Bone marrow (tissue), 2 donors: ENCODE results near the gene MSLN.

ENCODE experiments used
- DNase-seq, 2 donors: peaks; one replicate each; lab custom pipeline; 2025; lab: John Stamatoyannopoulos, UW

MSLN gene

GRCh38 chr16:793414-793813, 32.9 kb downstream of the MSLN start:
- no peak for DNase-seq

DNA sequence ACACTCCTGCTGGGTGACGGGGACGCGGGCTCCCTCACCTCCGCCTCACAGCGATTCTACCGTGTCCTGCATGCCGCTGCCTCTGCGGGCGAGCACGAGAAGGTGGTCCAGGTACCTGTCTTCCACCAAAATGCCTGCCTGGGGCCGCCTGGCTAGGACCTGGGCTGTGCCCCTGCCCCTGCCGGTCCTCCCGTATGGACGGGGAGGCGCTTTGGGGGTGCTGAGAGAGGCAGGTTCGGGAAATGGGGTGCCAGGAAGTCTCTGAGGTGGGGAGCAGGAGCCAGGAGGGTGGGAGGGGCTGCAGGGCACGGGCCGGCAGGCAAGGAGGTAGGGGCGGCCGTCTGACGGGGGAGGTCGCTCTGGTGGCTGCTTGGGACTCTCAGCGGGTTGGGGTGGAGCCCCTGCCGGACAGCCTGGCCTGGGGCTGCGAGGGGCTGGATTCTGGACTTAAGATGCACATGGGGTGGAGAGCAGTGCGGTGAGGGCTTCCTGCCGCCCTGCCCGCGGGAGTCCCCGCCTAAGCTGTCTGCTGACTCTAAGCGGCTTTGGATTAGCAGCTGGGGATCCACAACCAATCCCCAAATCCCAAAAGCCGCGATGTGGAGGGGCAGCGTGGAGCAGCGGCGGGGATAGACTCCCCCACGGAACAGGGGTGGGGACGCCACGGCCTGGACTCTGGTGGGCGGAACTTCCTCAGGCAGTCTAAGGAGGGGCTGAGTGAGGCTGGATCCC, 33.7 kb downstream of the MSLN start:
- DNase-seq, result no peak

DNA sequence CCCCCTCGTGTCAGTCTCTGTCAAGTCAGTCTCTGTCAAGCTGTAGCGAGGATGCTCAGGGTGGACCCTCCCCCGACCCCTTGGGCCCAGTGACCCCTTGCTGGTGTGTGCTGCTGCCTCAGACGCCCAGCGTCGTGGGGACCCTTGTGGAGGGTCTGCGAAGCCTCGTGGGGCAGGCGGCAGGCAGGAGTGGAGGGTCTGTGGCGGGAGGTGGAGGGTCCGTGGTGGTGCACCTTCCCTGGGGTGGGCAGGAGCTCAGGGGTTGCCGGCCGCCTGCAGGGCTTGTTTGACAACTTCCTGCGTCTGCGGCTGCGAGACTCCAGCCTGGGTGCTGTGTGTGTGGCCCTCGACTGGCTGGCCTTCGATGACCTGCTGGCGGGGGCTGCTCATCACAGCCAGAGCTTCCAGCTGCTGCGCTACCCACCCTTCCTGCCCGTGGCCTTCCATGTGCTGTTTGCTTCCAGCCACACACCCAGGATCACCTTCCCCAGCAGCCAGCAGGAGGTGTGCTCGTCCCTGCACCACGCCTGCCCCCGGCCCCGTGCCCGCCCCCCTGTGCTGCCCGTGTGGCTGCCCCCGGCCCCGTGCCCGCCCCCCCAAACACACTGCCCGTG, 34.4 kb downstream of the MSLN start:
- DNase-seq, result no peak

GRCh38 chr16:795580-796229, 35.2 kb downstream of the MSLN start:
- no peak for DNase-seq

DNA sequence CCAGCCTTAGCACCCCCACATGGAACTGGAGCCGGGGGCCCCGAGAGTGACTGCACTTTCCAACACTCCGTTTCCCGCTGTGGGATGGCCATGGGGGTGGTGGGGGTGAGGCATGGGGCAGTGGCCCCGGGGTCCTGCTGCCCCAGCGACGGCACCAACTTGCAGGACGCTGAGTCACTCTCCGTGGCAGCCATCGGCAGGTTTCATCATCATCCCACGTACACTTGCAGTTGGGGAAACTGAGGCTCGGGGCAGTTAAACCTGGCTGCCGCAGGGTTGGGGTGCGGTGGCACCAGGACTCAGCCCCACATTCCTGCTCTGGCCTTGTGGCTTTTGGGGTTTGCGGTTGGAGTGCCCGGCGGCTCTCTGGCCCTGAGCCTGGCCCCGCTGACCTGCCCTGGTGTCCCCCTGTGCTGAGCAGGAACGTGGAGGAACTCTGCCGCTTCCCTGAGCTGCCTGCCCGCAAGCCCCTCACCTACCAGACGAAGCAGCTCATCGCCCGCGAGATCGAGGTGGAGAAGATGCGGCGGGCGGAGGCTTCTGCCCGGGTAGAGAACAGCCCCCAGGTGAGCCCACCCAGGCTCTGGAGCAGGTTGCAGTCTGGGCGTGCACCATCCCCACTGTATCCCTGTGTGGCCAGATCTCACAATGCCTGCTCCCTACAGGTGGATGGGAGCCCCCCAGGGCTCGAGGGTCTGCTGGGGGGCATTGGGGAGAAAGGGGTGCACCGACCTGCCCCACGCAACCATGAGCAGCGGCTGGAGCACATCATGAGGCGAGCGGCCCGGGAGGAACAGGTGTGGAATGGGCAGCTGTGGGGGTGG, 36.0 kb downstream of the MSLN start:
- no peak for DNase-seq

- no peak for DNase-seq
Observed at GRCh38 chr16:797120-797420, 36.5 kb downstream of the MSLN start.

- DNase-seq, result no peak
Observed at GRCh38 chr16:797686-798085, 37.2 kb downstream of the MSLN start.

GRCh38 chr16:798666-799065, 38.1 kb downstream of the MSLN start:
- DNase-seq, result no peak

GRCh38 chr16:799111-799947, 38.8 kb downstream of the MSLN start:
- no peak for DNase-seq

GRCh38 chr16:799948-800833, 39.7 kb downstream of the MSLN start, which contains the start of gene GNG13:
GNG13 (minus strand) TSS chr16:800734; CDS start chr16:799077, 1,657 bp downstream.
- DNase-seq, result no peak

DNA sequence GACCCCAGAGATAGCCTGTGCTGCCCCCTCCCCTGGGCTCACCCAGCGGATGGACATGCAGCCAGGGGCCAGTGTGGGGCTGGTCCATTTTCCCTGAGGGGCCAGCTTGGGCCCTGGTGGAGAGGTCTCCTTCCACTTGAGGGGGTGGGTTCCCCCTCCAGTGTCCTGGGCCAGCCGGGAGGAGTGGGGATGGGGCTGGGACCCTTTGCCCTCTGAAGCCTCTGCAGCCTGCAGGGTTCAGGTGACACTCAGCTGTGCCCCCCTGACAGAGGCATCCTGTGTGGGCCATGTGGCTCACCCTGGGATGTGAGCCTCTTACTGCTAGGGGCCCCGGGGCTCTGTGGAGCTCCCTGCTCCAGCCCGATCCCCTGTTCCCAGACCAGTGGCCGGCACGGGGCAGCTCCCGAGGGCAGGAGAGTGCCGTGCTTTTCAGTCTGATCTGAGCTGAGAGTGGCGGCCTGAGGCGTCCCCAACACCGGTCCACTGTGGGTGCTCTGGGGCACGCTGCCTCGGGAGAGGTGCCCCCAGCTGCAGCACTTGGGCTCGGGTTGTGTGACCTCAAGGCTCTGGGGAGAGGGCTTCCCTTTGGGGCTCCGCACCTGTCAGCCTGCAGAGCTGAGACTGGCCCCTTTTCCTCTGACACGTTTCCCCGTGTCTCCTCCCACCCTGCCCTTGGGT, 40.4 kb downstream of the MSLN start:
- DNase-seq, result no peak

DNA sequence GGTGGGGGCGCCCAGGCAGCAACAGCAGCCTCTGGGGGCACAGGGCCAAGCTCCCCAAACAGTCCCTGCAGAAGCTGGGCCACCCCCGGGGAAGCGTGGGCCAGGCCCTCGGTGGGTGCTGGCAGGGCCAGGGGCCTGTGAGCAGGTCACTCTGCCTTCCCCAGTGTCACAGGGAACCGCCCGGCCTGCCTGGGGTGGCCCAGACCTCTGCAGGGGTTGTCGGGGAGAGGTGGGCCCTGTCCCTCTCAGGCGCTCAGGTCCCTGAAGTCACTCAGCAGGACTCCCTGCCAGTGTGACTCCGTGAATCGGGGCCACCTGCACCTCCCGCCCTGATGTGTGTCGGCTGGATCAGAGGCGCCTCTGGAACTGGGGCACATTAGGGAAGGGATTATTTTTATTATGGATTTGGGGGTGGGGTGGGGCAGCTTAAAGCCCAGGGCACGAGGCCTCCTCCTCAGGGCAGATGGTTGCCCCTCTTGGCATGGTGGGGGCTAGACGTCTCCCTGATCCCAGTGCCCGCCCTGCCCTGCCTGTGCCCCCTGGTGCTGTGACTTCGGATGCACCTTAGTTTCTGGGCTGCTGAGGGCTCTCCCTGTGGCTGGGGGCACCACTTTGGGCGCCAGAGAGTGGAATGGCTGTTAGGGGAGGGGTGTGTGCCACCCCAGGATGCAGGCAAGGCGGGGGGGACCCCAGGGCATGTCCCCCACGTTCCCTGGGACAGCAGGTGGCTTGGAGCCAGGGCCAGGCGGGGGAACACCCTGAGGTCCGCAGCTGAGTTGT, 41.2 kb downstream of the MSLN start:
- DNase-seq, result no peak

- DNase-seq, result no peak
Observed at GRCh38 chr16:802461-802860, 41.9 kb downstream of the MSLN start.

DNA sequence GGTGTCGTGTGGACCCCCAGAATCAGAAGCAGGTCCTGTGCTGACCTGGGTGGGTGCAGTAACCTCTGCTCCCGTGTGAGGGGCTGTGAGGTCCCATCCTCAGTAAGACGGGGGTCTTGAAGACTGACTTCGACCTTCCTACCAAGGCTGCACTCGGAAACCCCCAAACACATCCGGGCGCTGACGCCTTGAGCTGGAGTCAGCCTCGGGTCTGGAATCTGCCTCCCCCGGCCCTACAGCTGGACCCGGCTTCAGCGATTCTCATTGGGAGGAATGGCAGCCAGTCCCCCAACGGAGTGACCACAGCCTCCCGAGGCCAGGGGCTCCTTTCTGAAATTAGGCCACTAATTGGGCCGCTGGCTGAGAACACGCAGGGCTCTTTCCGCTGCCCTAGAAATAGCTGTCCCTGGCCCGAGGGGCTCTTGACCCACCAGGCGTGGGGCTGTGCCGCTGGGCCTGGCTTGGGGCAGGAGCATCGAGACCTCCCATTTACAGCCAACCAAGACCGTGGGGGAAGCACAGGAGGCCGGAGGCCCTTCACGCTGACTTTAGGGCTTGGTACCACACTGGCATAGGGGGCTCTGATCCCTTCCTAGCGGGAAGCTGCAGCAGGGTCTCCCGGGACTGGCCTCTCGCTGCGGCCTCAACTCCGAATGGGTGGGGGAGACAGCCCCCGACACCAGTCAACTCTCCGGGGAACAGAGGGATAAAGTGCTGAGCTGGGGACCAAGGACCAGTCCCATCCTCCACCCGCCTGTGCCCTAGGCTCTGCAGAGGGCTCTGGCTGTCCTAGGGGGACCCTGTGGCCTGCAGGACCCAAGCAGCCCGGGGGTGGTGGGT, 42.6 kb downstream of the MSLN start:
- no peak for DNase-seq

- DNase-seq, result no peak
Observed at GRCh38 chr16:803754-804080, 43.2 kb downstream of the MSLN start.

- no peak for DNase-seq
Observed at GRCh38 chr16:804193-805048, 43.9 kb downstream of the MSLN start.

- DNase-seq, result no peak
Observed at GRCh38 chr16:805474-805873, 44.9 kb downstream of the MSLN start.
